Ammon's horn (tissue), 1 donor: ENCODE results near the gene MGAT5.

ENCODE experiments used
- DNase-seq: peaks from one replicate; pipeline ENCODE4 v3.0.0-alpha.2; 2016; ENCODE audit warnings: low spot score

Gene MGAT5

GRCh38 chr2:134231301-134231964 is 22.4 kb upstream of the MGAT5 start:
- no peak for DNase-seq

GRCh38 chr2:134231965-134232340 is 21.9 kb upstream of the MGAT5 start:
- no peak for DNase-seq

GRCh38 chr2:134232461-134232860 is 21.4 kb upstream of the MGAT5 start:
- DNase-seq: no peak

- no peak for DNase-seq
Observed at GRCh38 chr2:134232868-134233727, 20.8 kb upstream of the MGAT5 start.

GRCh38 chr2:134233728-134234136 is 20.1 kb upstream of the MGAT5 start:
- no peak for DNase-seq

GRCh38 chr2:134234535-134234934 is 19.3 kb upstream of the MGAT5 start:
- DNase-seq: no peak

GRCh38 chr2:134235510-134236144 is 18.2 kb upstream of the MGAT5 start:
- DNase-seq: no peak

GRCh38 chr2:134238371-134238770 is 15.5 kb upstream of the MGAT5 start:
- DNase-seq: no peak

- no peak for DNase-seq
Observed at GRCh38 chr2:134240061-134240460, 13.8 kb upstream of the MGAT5 start.

GRCh38 chr2:134241911-134242310 is 12.0 kb upstream of the MGAT5 start:
- no peak for DNase-seq

- no peak for DNase-seq
Observed at GRCh38 chr2:134243244-134243643, 10.6 kb upstream of the MGAT5 start.

- no peak for DNase-seq
Observed at GRCh38 chr2:134244086-134244485, 9.8 kb upstream of the MGAT5 start.

- DNase-seq: peak; percentile 8
Observed at GRCh38 chr2:134244587-134244986, 9.3 kb upstream of the MGAT5 start.

- peak; percentile 88 for DNase-seq
Observed at GRCh38 chr2:134245340-134245984, 8.4 kb upstream of the MGAT5 start.

- no peak for DNase-seq
Observed at GRCh38 chr2:134246154-134246874, 7.6 kb upstream of the MGAT5 start.

- DNase-seq: no peak
Observed at GRCh38 chr2:134247679-134248078, 6.2 kb upstream of the MGAT5 start.

GRCh38 chr2:134248913-134249312 is 5.0 kb upstream of the MGAT5 start:
- no peak for DNase-seq

GRCh38 chr2:134249755-134250154 is 4.1 kb upstream of the MGAT5 start:
- no peak for DNase-seq

GRCh38 chr2:134250840-134251461 is 2.9 kb upstream of the MGAT5 start:
- DNase-seq: no peak

- DNase-seq: no peak
Observed at GRCh38 chr2:134252092-134252750, 1.7 kb upstream of the MGAT5 start.
